ENCODE data around the gene HJV.

HJV gene, protein sequence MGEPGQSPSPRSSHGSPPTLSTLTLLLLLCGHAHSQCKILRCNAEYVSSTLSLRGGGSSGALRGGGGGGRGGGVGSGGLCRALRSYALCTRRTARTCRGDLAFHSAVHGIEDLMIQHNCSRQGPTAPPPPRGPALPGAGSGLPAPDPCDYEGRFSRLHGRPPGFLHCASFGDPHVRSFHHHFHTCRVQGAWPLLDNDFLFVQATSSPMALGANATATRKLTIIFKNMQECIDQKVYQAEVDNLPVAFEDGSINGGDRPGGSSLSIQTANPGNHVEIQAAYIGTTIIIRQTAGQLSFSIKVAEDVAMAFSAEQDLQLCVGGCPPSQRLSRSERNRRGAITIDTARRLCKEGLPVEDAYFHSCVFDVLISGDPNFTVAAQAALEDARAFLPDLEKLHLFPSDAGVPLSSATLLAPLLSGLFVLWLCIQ

DNA sequence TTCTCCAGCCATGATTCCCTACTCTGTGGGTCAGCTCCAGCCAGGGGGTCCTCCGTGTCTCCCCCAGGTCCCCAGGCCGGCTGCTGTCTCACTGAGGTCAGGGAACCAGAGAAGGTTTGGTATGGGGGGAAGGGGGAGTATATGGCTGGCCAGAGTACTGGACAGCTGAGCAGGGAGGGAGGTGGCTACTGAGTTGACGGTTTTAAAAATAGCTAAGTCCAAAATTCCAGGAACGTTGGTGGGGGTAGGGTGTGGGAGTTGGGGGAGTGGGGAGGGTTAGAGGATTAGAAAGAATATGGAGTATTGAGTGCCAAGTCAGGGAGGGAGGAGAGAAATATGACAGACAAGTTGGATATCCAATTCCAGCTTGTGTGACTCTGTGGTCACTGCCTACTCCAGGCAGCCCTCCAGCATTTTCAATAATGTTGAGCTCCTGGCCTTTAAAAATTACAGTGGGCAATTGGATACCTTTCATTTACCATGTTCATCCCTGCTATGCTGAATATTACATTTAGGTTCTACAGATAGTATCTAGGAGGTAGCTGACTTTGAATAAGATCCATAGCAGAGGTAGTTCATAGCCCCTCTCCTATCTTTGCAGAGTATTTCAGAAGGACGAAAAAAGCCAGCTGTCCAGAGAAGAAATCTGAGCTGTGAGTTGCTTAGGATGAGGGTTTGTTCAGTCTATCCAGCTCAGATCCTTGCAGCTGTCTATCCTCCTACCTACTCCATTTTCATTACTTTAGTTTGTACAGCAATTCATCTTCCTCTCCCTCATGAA is at the start of gene HJV:
HJV (minus strand) TSS at position 114 of the 781 bp plus-strand sequence. CDS start 1,504 bp downstream, outside the sequence.
- TF ChIP-seq GATA3 (IDR thresholded peaks at IDR 0.05; ENCODE audit: low read depth, low read length) (no peak), GATA2 (IDR thresholded peaks at IDR 0.05; ENCODE audit: low read depth, low read length) (no peak)

DNA sequence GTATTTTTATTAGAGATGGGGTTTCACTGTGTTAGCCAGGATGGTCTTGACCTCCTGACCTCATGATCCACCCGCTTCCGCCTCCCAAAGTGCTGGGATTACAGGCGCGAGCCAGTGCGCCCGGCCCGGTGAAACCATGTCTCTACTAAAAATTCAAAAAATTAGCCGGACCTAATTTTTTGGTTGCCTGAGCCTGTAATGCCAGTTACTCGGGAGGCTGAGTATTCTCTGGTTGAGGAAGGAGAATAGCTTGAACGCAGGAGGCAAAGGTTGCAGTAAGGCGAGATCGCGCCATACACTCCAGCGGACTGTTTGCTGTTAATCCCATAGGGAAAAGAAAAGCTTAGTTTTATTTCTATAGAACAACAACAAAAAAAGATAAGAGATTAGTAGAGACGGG is 29.9 kb upstream of the HJV start:
- TF ChIP-seq GATA3 (IDR thresholded peaks at IDR 0.05; ENCODE audit: low read depth, low read length) (no peak), GATA2 (IDR thresholded peaks at IDR 0.05; ENCODE audit: low read depth, low read length) (no peak)

DNA sequence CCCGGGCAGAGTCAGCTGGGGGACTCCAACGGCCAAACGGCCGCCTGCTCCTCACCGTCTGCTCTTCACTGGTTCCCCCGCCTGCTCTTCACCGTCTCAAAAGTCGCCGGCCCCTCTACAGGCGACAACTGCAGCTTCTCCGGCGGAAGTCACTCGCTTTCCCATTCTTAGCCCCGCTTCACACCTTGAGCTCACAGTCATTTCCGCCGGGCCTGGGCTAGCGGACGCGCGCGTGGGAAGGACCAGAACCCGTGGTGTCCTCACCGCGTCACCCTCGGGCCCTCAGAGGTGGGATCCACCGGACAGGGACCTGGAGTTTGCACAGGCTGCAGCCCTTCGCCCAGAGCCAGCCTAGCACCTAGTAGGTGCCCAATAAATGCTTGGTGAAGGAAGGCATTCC is 27.9 kb upstream of the HJV start:
- no peak for TF ChIP-seq GATA3 (IDR thresholded peaks at IDR 0.05; ENCODE audit: low read depth, low read length)
- TF ChIP-seq GATA2 (IDR thresholded peaks at IDR 0.05; ENCODE audit: low read depth, low read length): no peak

DNA sequence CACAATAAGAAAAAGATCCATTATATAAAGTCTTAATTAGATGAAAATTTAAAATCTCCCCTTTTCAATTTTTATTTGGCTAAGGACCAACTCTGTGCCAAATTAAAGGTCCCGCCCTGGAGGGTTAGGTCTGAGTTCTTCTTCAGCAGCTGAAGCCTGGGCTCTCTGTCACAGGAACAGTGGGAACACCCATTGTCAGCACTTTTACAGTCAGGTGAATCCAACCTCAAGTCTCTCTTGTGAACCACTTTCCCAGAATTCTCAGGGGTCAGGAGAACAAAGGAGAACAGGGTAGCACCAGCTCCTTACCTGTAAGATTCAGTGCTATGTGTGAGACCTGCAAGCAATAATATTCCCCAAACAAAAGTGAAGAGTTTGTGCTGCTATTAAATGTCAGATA is 25.1 kb upstream of the HJV start:
- TF ChIP-seq GATA2 (IDR thresholded peaks at IDR 0.05; ENCODE audit: low read depth, low read length) (no peak), GATA3 (IDR thresholded peaks at IDR 0.05; ENCODE audit: low read depth, low read length) (no peak)

DNA sequence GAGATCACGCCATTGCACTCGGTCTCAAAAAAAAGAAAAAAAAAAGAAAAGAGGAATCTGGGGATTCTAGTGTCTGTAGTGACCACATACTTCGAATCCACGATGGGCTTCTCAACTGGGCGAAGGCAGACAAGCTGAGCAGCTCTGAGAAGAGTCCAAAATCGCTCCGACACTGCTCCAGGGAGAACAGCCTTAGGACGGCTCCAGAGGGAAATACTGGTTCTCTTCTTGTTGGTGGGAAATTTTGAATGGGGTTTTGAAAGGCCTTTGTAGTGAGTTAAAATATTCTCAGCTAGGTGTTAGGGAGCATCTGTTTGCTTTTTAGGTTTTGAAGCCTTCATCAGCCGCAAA is 18.3 kb upstream of the HJV start:
- TF ChIP-seq GATA3 (IDR thresholded peaks at IDR 0.05; ENCODE audit: low read depth, low read length): no peak

DNA sequence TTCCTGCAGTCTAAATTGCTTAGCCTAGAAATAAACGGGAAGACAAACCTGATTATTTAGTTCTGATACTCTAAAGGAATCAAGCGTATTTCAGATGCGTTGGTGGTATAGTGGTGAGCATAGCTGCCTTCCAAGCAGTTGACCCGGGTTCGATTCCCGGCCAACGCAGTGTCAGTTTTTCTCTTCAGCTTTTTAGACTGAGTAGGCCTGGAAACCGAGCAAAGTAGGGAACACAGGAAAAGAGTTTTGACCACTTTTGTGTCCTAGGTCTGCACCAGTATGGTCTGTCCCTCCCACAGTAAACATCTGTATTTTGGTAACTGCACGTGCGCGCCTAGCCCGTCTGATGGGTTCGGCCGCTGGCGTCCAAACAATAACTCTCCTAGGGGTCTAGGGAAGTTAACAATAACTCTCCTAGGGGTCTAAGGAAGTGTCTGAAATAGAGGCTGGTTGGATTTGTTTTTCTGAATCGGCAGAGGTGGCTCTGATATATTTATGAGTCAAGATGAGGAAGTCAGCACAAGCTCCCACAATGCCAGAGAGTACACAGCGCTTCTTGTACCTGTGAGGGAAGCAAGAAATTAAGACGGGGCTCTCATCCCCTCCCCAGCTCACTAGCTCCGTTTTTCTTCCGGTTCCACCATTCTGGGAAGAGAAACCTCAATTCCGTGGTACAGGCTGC is 15.6 kb upstream of the HJV start:
- no peak for TF ChIP-seq GATA2 (IDR thresholded peaks at IDR 0.05; ENCODE audit: low read depth, low read length)
- TF ChIP-seq GATA3 (IDR thresholded peaks at IDR 0.05; ENCODE audit: low read depth, low read length): no peak

DNA sequence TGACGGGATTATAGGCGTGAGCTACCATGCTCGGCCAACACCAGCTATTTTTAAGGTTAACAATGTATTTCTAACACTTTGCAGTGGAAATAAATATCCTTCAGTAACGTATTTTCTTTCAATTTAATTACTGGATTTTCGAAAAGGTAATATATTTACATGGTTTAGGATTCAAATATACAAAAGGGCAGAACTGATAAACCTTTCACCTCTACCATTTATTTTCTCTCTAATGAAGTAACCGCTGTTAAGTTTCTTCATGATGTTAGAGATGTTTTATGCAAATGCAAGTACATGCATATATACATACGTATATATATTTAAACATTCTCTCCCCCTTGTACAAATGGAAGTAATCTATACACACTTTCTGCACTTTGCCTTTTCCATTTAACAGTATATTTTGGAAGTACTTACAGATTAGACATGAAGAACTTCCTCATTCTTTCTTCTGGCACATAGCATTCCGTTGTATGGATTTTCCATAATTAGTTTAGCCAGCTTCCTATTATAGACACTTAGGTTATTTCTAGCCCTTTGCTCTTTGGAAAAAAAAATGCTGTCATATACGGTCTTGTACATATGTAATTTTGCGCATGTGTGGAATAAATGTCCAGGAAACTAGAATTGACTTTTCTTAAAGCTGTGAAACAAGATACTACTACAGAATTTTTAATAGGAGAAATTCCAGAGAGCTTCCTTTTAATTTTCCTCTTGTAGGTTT is 14.9 kb upstream of the HJV start:
- no peak for TF ChIP-seq GATA2 (IDR thresholded peaks at IDR 0.05; ENCODE audit: low read depth, low read length)
- TF ChIP-seq GATA3 (IDR thresholded peaks at IDR 0.05; ENCODE audit: low read depth, low read length): no peak

DNA sequence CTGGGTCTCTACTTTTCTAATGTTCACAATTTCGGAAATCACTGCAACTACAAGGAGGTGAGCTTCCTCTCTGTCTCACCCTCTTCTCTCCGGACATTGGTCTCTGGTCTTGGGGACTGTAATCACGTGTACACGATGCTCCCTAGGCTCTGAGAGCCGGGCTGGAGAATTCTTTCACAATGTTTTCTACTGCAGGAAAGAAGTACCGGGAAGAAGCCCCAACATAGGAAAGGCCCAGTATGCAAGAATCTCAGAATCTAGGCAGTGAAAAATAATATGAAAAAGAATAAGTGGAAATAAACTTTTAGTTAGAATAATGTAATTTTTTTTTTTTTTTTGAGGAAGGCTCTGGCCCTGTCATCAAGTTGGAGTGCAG is 13.5 kb upstream of the HJV start:
- TF ChIP-seq GATA2 (IDR thresholded peaks at IDR 0.05; ENCODE audit: low read depth, low read length) (no peak), GATA3 (IDR thresholded peaks at IDR 0.05; ENCODE audit: low read depth, low read length) (no peak)

DNA sequence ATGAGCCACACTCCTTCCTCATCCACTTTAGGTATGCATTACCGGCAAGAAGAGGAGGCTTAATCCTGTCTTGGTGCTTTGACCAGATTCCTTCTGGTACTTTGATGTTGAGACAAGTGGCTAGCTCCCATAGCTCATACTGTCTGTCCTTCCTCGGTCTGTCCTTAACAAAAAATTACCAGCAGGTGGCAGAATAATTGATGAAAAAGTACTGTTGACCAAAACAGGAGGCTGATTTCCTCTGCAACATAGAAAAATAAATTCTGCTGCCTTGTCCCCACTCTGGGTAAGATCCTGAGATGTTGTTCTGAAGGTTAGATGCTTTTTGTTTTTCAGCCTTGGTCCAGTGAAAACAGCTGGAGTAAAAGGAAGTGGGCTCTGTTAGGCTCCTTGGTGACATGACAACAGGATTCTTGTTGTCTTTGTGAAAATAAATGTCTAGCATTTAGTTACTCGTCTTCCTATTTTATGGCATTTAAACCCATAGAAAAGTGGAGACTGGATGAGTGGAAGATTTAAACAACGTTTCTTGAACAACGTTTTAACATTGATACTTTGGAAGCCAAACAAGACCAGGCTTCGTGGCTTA is 11.2 kb upstream of the HJV start:
- no peak for TF ChIP-seq GATA2 (IDR thresholded peaks at IDR 0.05; ENCODE audit: low read depth, low read length)
- TF ChIP-seq GATA3 (IDR thresholded peaks at IDR 0.05; ENCODE audit: low read depth, low read length): no peak

DNA sequence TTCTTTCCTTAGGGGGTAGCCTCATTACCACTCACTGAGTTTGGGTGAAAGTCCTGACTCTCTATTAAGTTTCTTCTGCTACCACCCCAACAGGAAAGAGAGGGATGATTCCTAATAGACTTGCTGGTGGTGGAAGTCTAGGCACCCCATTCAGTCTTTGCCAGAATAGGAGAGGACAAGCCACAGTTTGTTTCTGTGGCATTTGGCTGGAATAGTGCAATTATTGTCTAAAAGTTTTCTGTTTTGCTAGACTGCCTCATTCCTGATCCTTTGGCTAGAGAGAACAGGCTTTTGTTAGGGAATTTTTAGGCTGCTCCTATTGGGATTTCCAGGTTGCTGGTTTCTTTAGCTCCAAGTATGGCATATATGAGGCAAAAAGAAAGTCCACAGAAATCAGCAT is 9.9 kb upstream of the HJV start:
- TF ChIP-seq GATA2 (IDR thresholded peaks at IDR 0.05; ENCODE audit: low read depth, low read length) (no peak), GATA3 (IDR thresholded peaks at IDR 0.05; ENCODE audit: low read depth, low read length) (no peak)

DNA sequence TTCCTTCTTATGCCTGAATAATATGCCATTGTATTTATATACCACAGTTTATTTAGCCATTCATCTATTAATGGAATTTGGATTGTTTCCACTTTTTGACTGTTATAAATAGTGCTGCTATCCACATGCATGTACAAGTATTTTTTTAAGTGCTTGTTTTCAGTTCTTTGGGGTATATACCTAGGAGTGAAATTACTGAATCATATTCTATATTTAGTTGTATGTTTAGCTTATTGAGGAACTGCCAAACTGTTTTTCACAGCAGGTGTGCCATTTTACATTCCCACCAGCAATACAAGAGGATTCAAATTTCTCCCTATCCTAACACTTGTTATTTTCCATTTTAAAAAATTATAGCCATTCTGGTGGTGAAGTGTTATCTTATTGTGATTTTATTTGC is 7.6 kb upstream of the HJV start:
- TF ChIP-seq GATA2 (IDR thresholded peaks at IDR 0.05; ENCODE audit: low read depth, low read length) (no peak), GATA3 (IDR thresholded peaks at IDR 0.05; ENCODE audit: low read depth, low read length) (no peak)

DNA sequence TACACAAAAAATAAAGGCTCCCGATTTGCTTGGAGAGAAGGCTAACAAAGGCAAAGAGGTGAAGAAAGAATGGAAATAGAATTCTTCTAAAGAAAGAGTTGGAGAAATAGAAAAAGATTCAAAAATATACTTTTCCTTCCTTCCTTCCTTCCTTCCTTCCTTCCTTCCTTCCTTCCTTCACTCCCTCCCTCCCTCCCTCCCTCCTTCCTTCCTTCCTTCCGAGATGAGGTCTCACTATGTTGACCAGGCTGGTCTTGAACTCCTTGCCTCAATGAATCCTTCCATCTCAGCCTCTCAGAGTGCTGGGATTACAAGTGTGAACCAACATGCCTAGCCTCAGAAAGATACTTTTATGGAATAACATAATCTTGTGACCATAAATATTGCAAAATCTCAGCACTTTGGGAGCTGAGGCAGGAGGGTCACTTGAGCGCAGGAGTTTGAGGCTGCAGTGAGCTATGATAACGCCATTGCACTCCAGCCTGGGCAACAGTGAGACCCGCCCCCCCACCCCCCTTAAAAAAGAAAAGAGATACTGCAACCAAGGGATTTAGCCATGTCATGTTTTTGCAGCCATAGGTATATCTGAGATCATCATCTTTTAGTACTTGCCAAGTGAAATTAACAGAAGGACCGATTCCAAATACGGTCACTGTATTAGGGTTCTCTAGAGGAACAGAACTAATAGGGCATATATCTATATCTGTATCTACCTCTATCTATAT is 1.0 kb upstream of the HJV start:
- TF ChIP-seq GATA3 (IDR thresholded peaks at IDR 0.05; ENCODE audit: low read depth, low read length) (no peak), GATA2 (IDR thresholded peaks at IDR 0.05; ENCODE audit: low read depth, low read length) (no peak)

DNA sequence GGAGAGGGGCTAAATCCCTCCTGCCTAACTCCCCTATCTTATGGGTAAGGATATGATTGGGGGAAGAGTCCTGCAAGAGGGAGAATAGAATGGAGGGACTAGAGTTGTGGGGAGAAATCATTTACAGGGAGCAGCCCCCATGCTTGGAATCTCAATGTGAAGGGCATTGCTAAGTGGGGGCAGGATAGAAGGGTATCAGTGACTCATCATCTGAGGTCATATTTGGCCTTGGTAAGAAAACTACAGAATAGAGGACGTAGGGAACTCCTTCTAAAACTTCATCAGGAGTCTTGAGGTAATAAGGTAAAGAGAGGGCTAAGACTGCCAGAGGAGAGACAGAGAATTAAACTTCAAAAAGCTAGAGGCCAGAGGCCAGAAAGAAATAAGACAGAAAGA is 487 bp downstream of the HJV start:
- no peak for TF ChIP-seq GATA3 (IDR thresholded peaks at IDR 0.05; ENCODE audit: low read depth, low read length)
- no peak for TF ChIP-seq GATA2 (IDR thresholded peaks at IDR 0.05; ENCODE audit: low read depth, low read length)

Measured in SH-SY5Y (cell line).